ENCODE results near the gene MAML2.

Gene MAML2

GRCh38 chr11:96318850-96319249 lies 24.1 kb downstream of the MAML2 start:
- DNase-seq (ENCODE audit: low read depth in 1 of 2, low spot score in 1 of 2): no peak

DNA sequence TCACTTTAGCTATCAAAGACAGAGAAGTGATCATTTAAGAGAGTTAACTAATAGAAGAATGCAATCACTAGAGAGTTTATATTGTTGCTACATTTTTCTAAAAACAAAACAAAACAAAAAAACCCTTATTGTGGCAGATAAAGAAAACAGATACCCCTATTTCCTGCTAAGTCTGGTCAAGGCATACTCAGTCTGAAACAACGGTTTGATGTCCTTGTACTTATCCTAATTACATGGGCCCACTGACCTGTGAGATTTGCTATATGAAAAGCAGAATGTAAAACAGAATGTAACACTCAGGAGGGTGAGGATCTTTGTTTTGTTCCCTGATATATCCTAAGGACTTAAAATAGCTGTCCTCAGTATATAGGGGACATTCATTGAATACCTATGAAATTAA lies 24.6 kb downstream of the MAML2 start:
- DNase-seq (ENCODE audit: low read depth in 1 of 2, low spot score in 1 of 2): no peak

DNA sequence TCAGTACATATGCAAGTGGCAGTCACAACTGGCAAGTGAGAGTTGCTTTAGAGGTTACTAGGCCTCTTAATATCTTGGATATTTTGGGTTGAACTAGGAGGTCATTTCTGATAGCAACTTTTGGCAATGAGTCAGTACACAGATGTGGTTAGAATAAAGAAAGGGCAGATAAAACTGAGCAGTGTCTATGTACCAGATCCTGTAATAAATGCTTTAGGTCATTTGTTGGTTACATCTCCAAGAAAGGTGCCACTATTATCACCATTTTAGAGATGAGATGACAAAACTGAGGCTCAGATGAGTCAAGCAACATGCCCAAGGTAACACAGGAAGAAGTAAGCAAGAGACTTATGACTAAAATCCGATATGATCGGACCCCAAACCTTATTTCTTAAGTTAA lies 25.0 kb downstream of the MAML2 start:
- DNase-seq (ENCODE audit: low read depth in 1 of 2, low spot score in 1 of 2): no peak

- no peak for DNase-seq (ENCODE audit: low read depth in 1 of 2, low spot score in 1 of 2)
These were observed 25.4 kb downstream of the MAML2 start for GRCh38 chr11:96317571-96317970.

DNA sequence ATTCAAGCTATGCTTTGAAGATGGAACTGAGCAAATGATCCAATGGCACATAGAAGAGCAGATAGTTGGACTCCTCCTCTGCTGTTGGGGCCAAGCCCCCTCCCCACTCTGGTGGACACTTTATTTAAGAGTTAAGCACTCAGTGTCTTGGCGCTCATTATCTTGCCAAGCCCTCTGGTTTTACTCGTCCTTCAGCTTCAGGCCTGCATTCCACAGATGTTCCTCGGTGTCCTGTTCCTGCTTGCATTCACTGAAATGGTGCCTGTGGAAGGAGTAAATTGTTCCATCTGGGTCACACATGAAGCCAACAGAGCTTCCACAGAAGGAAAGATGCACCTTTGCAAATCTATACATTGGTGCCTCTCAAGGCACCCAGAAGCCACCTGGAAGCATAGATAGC lies 26.1 kb downstream of the MAML2 start:
- no peak for DNase-seq (ENCODE audit: low read depth in 1 of 2, low spot score in 1 of 2)

DNA sequence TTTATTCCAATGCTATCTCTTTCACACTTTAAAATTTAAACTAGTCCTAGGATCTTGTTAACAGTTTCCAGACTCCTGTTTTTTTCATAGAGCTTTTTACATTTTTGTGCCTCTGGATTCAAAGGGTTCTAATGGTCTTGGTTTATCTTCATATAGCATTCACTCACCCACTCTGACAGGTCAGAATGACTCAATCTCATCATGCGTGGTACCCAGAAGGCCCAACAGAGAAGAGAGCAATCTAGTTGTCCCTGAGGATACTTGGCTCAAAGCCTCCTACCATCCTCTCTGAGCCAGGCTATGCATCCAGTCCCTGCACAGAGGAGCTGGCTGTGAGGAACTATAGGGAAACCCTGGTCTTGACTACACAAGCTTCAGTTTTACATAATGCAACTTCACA lies 27.5 kb downstream of the MAML2 start:
- DNase-seq (ENCODE audit: low read depth in 1 of 2, low spot score in 1 of 2): no peak

- DNase-seq (ENCODE audit: low read depth in 1 of 2, low spot score in 1 of 2): no peak
These were observed 28.5 kb downstream of the MAML2 start for GRCh38 chr11:96314326-96315020.

DNA sequence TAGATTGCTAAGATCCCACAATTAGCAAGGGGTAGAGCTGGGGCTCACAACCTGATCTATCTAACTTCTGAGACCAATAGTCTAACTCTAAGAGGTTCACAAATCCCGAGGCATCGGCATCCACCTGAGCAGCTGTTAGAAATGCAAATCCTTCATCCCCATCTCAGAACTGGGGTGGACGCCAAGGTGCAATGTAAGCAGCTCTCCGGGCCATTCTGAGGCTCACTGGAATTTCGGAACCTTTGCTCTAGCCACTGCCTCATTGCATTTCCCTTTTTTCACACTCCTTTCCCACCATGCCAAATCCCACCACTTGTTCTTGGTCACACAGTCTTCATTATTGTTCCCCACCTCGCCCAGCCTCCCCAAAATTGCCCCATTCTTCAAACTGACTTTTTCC lies 29.8 kb downstream of the MAML2 start:
- DNase-seq (ENCODE audit: low read depth in 1 of 2, low spot score in 1 of 2): no peak

- no peak for DNase-seq (ENCODE audit: low read depth in 1 of 2, low spot score in 1 of 2)
These were observed 31.9 kb downstream of the MAML2 start for GRCh38 chr11:96311120-96311568.

- no peak for DNase-seq (ENCODE audit: low read depth in 1 of 2, low spot score in 1 of 2)
These were observed 32.8 kb downstream of the MAML2 start for GRCh38 chr11:96310236-96310635.

- DNase-seq (ENCODE audit: low read depth in 1 of 2, low spot score in 1 of 2): no peak
These were observed 33.4 kb downstream of the MAML2 start for GRCh38 chr11:96309643-96310017.

DNA sequence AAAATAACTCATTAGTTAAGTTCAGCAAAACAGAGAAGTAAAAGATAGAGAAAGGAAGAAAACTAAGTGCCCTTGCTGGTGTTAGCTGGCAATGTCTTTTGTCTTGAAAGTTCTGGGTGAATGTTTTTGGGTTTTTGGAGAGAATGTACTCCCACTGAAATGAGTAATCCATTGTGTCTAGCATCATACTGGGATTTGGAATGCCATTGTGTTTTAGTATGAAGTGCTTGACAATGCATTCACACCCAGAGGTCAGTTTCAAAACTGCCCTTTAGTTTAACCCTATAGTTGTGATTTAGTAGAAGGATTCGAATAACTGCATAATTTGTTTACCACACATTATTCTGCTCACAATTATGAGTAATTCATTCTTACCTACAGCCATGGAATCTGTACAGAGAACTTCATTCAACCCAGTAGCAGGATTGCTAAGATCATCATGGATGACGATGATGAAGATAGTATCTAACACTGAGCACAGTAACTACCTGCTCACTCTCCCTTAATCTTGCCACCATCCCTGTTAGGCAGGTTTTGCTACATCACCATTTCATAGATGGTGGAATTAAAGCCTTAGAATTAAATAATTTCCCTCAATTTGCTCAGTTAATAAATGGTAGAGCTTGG lies 33.9 kb downstream of the MAML2 start:
- DNase-seq (ENCODE audit: low read depth in 1 of 2, low spot score in 1 of 2): no peak

DNA sequence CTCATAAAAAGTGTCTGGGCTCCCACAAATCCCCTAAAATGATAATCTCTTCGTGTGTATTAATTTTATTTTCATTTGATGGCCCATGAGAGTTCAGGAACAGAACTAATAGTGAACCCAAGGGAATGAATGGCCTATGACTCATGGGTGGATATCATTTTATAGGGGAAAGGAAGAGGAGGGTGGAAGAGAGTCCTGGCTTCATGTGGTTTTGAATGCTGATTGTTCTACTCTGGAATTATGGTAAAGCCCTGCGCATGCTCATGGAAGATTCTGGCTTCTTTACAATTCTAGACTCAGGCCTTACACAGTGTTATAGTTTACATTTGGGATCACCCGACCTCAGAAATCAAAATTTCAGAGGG lies 35.2 kb downstream of the MAML2 start:
- DNase-seq (ENCODE audit: low read depth in 1 of 2, low spot score in 1 of 2): no peak

GRCh38 chr11:96306933-96307775 lies 35.8 kb downstream of the MAML2 start:
- DNase-seq (ENCODE audit: low read depth in 1 of 2, low spot score in 1 of 2): no peak

DNA sequence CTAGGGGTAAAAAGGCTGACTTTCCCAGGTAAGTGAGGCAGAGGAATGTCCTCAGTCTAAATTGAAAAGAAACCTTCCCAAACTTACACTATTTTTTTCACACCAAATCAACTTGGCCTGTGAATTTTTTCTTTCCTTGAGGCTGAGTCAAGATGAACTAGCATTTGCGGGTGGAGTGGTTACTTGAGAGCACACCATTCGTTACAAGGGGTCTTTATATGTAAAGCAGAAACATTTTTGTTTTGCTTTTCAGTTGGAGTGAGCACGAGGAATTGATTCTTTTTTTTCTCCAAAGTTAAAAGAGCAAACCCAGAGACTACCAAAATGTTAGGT lies 36.4 kb downstream of the MAML2 start:
- DNase-seq (ENCODE audit: low read depth in 1 of 2, low spot score in 1 of 2): no peak

- no peak for DNase-seq (ENCODE audit: low read depth in 1 of 2, low spot score in 1 of 2)
These were observed 36.9 kb downstream of the MAML2 start for GRCh38 chr11:96306071-96306470.

DNA sequence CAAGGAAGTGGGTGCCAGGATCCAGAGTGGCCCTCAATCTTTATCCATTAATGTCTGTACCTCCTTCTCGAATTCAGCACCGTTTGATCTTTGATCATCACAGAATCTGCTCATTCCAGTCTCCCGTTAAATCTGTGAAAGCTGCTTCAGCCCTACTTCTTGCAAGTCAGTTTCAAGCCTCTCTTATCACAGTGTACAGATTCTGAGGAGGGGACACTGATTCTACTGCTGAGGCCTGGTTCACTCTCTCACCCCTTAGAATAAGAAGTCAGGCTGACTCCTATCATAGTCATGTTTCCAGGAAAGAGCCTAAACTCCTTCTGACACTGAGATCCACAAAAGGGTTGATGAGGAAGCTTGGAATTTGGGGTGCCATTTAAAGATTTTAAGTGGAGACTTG lies 39.0 kb downstream of the MAML2 start:
- DNase-seq (ENCODE audit: low read depth in 1 of 2, low spot score in 1 of 2): no peak

GRCh38 chr11:96303064-96303463 lies 39.9 kb downstream of the MAML2 start:
- DNase-seq (ENCODE audit: low read depth in 1 of 2, low spot score in 1 of 2): no peak

- no peak for DNase-seq (ENCODE audit: low read depth in 1 of 2, low spot score in 1 of 2)
These were observed 41.2 kb downstream of the MAML2 start for GRCh38 chr11:96301818-96302217.

- DNase-seq (ENCODE audit: low read depth in 1 of 2, low spot score in 1 of 2): no peak
These were observed 43.7 kb downstream of the MAML2 start for GRCh38 chr11:96299155-96299888.

GRCh38 chr11:96295369-96295768 lies 47.6 kb downstream of the MAML2 start:
- DNase-seq (ENCODE audit: low read depth in 1 of 2, low spot score in 1 of 2): no peak

GRCh38 chr11:96294289-96294688 lies 48.7 kb downstream of the MAML2 start:
- no peak for DNase-seq (ENCODE audit: low read depth in 1 of 2, low spot score in 1 of 2)
